Measurements from ENCODE around the gene CCDC7.
"Not testable (repeated sequence)": the region's sequence is repeated elsewhere in the genome, so short reads cannot be mapped to it uniquely, and the experiment has no call there.

Gene CCDC7

DNA sequence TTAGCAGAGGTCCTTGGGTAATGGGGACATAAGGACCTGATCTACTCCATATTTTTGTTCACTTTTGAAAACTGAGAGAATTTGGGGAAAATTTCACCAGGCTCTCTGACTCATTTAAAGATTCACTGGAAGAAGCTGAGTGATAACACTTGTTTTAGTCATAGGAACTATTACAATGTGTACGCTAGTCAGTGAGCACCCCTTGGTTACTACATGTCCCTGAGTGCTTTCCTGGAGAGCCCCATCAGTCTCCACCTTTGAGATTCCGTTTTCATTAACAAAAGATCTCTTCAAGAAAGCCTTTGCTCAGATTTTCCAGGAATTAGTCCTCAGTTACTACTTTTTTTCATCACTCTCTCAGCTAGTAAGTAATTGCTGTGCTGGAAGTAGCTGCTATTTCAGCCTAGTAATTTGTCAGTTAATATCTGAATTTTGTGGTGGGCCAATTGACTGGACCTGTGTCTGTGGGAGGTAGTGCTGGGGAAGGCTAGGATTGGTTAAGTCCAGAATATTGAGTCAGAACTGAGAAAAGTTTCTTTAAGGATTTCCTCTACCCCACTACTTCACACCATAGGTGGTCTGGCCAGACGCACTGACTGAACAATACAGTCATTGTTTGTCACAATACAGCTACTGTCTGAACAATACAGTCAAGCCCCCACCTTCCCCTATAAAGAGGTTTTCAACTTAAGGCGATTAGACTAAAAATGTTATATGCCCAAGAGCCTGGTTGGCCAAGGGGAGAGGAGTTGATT is 235.0 kb downstream of the CCDC7 start:
- no peak for DNase-seq
- intact Hi-C loops (cut with DNase I) = no loop called here

DNA sequence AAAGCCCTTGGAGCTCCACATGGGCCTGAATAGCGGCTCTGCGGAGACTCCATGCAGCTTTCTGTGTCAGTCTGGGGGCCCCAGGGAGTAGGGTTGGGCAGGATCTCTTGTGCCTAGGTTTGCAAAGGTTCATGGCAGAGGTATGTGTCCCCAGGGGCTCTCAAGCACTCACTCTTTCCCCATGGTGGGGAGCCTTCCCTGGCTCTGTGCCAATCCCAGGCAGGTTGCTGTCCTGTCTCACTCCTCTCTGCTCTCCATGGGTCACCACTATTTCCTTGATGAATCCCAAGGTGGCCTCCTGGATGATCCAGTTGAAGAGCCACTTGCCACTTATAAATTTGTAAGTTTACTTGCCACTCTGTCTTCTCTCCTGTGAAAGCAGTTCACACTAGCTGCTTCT is 238.4 kb downstream of the CCDC7 start:
- DNase-seq = peak in 2 of 10 donors; percentile 56 to 59
- intact Hi-C loops (cut with DNase I) = no loop called here

DNA sequence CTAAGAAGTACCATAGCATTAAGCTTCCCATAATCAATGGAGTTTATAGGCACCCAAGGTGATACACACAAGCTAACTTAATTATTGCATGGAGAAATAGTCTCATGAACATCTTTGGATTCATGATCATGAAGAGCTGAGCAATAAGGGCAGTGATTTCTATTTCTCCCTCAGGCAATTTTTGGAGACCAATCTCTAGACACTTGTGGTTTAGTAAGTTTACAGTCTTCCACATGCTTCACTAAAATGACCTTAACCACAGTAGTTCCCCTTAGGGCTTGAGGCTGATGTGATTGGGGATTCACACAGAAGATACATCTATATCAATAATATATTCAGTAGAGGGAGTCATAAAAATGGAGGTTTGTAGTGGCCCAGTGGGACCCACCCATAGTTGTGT is 241.2 kb downstream of the CCDC7 start:
- intact Hi-C loops (cut with DNase I) = no loop called here
- no peak for DNase-seq

DNA sequence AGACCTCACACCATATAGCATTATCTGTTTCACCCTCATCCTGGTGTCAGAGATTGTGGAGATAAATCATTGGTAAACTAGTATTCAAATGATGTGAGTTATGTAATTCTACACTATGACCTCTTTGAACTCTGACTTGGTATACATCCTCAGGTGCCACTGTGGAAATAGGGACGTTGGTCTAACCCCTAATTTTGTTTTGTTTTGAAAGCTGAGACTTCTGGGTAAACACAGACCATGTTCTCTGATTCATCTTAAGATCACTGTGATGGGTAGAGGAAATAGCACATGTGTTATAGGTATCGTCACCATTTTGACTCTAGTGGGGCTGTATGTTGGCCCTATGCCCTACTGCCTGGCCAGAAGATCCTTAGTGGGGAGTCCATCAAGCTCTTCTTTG is 241.6 kb downstream of the CCDC7 start:
- intact Hi-C loops (cut with DNase I) = no loop called here
- DNase-seq = no peak

DNA sequence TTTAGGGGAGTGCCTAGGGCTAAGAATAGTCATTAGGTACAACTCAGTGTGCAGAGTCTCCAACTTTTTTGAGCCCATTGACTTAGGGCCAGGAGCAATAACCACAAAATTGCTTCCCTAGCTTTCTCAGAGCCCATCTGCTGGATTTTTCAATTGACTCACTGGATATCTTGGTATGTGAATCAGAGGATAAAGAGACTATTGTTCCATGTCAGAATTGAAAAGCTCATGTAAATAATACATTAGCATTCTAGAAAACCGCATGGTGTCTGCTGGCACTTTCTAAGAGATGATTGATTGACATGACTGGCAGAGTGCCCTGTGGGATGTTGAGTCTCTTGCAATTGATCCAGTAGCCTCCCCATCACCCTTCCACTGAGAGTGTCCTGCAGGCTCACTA is 246.2 kb downstream of the CCDC7 start:
- intact Hi-C loops (cut with DNase I) = no loop called here
- DNase-seq = peak in 1 of 10 donors; percentile 3

DNA sequence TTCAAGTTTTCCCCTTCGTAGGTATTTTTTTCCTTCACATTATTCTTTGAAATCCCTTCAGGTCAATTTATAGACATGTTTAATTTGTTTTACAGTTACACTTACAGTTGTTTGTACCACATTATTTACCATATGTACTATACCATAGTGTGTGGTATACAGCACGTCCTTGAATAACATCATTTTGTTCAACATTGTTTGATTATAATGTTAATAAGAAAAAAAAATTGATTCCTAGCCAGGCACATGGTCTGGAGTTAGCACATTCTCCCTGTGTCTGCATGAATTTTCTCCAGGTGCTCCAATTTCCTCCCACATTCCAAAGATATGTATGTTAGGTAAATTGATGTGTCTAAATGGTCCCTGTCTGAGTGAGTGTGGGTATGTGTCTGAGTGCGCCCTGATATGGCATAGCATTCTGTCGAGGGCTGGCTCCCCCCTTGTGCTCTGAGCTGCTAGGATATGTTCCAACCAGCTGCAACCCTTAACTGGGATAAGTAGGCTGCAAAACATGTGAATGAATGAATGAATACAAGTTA is 247.6 kb downstream of the CCDC7 start:
- no peak for DNase-seq
- intact Hi-C loops (cut with DNase I) = no loop called here

DNA sequence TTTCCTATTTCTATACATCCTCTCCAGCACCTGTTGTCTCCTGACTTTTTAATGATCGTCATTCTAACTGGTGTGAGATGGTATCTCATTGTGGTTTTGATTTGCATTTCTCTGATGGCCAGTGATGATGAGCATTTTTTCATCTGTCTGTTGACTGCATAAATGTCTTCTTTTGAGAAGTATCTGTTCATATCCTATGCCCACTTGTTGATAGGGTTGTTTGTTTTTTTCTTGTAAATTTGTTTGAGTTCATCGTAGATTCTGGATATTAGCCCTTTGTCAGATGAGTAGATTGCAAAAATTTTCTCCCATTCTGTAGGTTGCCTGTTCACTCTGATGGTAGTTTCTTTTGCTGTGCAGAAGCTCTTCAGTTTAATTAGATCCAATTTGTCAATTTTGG is 253.7 kb downstream of the CCDC7 start:
- intact Hi-C loops (cut with DNase I); DNase-seq: not testable (repeated sequence)

DNA sequence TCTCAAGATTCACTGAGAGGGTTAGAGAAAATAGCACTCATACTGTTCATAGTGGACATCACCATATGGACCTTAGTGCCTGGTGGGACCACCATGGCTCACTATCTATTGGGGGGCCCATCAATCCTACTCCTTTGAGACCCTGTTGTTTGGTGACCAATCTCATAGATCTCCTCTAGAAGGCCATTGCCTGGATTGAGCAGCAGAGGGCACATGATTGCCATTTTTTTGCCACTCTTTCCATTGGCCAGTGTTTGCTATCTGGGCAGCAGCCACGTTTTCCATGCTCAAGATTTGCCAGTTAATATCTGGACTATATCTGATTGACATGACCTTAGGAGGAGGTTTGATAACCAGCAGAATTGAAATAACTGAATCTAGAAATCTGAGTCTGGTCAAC is 267.6 kb downstream of the CCDC7 start:
- intact Hi-C loops (cut with DNase I) = no loop called here
- no peak for DNase-seq

DNA sequence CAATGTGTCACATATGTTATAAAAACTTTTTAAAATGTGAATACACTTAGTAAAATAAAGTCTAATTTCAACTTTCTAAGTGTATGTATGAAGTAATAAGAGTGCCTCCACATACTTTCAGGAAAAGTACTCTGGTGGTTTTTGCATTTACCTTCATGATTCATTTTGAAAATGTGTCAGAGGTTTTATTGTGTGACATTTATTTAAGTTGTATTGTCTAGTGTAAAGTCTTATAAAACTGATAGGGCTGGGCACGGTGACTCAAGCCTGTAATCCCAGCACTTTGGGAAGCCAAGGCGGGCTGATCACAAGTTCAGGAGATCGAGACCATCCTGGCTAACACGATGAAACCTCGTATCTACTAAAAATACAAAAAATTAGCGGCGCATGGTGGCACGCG is 285.6 kb downstream of the CCDC7 start:
- no peak for DNase-seq
- intact Hi-C loops (cut with DNase I) = no loop called here

DNA sequence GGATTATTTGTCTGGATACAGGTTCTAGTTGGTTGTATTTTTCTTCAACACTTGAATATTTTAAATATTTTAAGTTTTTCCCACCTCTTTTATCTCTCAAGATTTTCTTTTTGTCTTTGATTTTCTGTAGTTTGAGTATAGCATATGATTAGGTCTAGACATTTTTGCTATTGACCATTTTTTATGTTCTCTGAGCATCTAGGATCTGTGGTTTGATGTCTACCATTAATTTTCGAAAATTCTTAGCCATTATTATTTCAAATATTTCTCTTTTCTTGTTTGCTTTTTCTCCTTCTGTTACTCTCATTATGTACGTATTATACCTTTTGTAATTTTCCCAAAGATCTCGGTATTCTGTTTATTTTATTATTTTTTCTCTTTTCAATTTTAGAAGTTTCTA is 293.0 kb downstream of the CCDC7 start:
- DNase-seq = no peak
- intact Hi-C loops (cut with DNase I) = no loop called here

DNA sequence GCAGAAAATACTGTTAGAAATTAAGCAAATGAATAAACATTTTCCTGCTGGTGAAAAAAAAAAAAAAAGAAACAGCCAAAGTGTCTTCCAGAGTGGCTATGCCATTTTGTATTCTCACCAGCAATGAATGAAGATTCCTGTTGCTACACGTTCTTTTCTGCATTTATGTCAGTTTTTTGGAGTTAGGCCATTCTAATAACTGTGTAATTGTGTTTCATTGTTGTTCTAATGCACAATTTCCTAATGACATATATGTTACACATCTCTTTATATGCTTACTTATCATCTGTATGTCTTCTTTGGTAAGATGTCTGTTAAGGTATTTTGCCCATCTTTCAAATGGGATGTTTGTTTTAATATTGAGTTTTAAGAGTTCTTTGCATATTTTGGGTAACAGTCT is 298.4 kb downstream of the CCDC7 start:
- intact Hi-C loops (cut with DNase I) = no loop called here
- DNase-seq = no peak

DNA sequence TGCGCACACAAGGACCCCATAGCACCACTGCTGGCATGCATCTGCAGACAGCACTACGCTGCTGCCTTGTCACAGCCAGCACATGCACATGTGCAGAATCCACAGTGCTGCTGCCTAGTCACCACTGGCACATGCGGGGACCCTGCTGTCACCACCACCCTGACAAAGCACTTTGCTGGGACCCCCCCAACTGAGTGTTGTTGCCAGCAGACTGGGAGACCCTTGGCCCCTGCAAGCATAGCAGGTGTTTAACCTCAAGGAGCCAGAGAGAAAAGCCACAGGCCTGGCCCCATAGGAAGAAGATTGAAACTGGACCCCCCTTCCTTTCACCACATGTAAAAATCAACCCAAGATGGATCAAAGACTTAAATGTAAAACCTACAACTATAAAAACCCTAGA is 300.9 kb downstream of the CCDC7 start:
- intact Hi-C loops (cut with DNase I) = no loop called here

DNA sequence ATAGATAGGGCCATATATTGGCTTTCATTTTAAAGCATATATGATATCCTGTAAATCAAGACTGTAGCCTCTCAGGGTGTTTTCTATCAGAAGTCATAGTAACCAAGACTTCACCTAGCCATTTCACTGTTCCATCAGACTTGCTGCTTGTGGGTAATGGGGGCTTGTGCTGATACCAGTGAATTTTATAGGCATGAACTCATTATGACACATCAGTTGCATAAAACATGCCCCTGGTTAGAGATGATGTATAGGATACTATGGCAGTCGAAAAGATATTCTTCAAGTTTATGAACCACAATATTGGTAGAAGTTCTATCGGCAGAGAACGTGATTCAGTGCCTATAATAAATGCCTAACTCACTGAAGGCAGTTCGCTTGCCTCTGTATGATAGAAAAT is 305.6 kb downstream of the CCDC7 start:
- DNase-seq = no peak
- intact Hi-C loops (cut with DNase I) = no loop called here

More for the DNA sequence above, 300.9 kb downstream of the CCDC7 start:
- DNase-seq = peak in 3 of 10 donors; percentile 24 to 43 (median 30)

DNA sequence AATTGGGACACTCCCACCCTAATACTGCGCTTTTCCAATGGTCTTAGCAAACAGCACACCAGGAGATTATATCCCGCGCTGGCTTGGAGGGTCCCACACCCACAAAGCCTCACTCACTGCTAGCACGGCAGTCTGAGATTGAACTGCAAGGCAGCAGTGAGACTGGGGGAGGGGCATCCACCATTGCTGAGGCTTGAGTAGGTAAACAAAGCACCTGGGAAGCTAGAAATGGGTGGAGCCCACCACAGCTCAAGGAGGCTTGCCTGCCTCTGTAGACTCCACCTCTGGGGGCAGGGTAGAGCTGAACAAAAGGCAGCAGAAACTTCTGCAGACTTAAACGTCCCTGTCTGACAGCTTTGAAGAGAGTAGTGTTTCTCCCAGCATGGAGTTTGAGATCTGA is 309.0 kb downstream of the CCDC7 start:
- intact Hi-C loops (cut with DNase I); DNase-seq: not testable (repeated sequence)

DNA sequence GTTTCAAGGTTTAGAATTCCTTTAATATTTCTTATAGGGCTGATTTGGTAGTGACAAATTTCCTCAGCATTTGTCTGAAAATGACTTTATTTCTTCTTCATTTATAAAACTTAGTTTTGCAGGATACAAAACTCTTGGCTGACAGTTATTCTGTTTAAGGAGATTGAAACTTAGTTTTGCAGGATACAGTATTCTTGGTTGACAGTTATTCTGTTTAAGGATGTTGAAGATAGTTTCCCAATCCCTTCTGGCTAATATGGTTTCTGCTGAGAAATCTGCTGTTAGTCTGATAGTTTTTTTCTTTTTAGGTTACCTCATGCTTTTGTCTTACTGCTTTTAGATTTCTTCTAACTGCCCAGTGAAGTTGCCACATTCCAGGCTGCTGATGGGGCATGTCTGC is 325.3 kb downstream of the CCDC7 start:
- intact Hi-C loops (cut with DNase I) = no loop called here

DNA sequence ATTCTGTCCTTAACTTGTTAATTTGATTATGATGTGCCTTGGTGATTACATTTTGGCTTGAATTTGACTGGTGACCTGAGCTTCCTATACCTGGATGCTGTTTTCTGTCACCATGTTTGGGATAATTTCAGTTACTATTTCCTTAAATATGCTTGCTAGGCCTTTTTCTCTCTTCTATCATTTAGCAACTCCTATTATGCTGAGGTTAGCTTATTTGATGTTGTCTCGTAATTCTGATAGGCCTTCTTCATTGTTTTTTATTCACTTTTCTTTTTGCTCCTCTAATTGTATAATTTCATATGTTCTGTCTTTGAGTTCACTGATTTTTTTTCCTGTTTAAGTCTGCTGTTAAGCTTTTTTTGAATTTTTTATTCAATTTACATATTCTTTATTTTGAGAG is 327.2 kb downstream of the CCDC7 start:
- intact Hi-C loops (cut with DNase I) = no loop called here
- DNase-seq = no peak

More for the DNA sequence above, 325.3 kb downstream of the CCDC7 start:
- no peak for DNase-seq

DNA sequence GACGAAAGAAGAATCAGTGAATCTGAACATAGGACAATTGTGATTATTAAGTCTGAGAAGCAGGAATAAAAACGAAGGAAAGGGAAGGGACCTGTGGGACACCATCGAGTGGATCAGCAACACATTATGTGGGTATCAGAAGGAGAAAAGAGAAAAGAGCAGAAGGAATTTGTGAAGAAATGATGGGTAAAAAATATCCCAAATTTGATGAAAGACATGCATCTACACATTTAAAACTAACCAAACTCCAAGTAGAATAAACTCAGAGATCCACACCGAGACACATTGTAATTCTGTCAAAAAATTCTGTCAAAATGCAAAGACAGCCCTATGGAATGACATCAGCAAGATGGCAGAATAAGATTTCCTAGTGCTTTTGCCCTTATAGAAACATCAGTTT is 341.0 kb downstream of the CCDC7 start:
- no peak for DNase-seq
- intact Hi-C loops (cut with DNase I) = no loop called here

DNA sequence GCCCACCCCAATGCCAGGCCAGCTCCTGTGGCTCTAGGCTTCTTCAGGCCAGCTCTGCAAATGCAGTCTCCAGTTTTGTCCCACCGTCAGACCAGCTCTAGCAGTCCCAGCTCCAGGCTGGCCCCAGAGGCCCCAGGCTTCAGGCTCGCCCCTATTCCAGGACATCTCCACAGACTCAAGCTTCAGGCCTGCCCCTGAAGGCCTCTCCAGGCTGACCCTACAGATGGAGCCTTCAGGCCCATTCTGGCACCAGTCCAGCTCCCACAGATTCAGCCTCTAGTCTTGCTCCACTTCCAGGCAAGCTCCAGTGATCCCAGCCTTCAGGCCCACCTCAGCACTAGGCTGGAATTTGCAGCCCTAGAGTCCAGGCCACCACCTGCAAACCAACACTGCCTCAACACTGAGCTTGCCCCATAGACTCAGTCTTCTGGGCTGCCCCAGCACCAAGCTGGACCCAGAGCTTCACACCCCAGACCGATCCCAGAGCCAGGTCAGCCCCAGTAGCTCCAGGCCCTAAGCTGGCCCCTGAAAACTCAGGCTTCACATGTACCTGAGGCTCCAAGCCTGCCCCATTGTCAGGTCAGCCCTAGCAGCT is 341.8 kb downstream of the CCDC7 start:
- DNase-seq = no peak
- intact Hi-C loops (cut with DNase I) = no loop called here

DNA sequence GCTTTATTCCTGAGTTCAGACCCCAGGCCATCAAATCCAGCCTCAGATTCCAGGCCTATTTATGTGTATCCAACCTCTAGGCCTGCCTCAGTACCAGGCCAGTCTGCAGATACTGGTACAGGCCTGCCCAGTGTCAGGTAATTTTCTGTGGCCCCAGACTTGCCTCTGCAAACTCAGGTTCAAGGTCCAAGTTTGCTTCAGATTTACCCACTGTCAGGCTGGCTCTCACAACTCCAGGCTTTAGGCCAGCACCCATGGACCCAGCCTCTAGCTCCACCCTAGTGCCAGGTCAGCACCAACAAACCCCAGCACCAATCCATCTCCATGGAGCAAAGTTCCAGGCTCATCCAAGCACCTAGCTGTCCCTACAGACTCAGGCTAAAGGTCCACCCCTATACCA is 342.4 kb downstream of the CCDC7 start:
- DNase-seq = no peak
- intact Hi-C loops (cut with DNase I) = no loop called here

DNA sequence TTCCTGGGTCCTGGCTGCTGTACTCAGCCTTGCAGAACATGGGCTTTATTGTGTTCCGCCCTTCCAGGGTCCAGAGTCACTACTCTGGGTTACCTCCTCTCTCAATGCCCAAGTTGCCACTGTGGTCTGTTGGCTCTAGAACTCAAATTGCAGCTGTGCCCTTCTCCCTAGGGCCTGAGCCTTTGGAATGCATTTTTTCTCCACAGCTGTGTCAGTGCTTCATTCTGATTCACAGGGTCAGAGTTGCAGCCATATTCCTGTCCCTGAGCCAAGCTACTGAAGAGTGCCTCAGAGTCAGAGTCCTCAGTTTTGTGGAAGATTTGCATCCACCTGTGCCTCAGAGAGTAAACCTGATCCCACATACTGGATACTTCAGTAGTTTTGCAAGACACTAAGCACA is 344.5 kb downstream of the CCDC7 start:
- no peak for DNase-seq
- intact Hi-C loops (cut with DNase I) = no loop called here

DNA sequence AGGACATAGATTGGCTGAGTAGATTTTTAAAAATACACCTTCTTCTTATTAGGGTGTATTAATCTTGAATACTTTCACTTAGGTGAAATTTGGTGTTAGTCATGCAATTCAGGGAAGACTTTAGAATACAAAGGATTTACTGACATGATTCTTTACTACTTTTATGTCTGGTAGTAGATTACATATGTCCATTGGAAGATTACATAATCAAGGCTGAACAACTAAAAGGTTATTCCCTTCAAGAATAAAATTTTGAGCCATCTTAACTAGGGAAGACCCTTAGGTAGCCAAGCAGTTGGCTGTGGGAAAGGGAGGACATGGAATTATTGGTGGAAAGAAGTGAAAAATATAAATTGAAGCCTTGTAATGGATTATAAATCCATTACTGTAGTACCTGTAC is 347.1 kb downstream of the CCDC7 start:
- no peak for DNase-seq
- intact Hi-C loops (cut with DNase I) = no loop called here

DNA sequence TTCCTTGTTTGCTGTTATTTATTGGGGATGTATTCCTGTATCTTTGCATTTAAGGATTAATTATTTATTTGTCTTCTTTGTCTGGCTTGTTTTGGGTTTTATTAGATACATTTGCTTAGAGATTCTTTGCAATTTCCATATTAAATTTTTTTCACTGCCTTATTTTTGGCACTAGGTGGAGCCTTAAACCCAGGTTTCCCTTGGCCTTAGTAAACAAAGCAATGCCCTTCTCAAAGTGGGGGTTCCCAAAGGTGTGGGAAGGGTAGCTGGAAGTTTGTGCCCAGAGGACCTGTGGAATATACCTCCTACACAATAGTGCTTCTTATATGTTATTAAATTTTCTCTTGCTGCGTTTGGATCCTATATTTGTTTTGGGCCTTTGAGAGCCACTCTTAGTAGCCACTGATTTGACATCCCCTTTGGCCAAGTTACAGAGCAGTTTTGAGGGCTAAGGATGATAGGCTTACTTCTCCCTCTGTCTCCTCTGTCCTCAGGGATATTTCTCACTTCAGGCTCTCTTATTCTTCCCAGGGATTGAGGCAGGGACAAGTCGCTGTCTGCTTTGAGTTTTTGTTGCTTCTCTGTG is 349.8 kb downstream of the CCDC7 start:
- intact Hi-C loops (cut with DNase I) = loop anchor here (1.0 kb wide), 1 partner anchor 213 kb away; no protein-coding TSS in a partner anchor
- no peak for DNase-seq

Data from posterior cingulate gyrus (tissue), 11 donors.